ENCODE data around the gene RPL12. TPM values are rescaled to one million over a fixed set of nuclear protein-coding genes. Genes with fewer than 3 reads are reported as not detected.

The RPL12 gene
- total RNA-seq, 4 donors from 2014 or later = 1,054 to 2,042 (median 1,540) TPM

DNA sequence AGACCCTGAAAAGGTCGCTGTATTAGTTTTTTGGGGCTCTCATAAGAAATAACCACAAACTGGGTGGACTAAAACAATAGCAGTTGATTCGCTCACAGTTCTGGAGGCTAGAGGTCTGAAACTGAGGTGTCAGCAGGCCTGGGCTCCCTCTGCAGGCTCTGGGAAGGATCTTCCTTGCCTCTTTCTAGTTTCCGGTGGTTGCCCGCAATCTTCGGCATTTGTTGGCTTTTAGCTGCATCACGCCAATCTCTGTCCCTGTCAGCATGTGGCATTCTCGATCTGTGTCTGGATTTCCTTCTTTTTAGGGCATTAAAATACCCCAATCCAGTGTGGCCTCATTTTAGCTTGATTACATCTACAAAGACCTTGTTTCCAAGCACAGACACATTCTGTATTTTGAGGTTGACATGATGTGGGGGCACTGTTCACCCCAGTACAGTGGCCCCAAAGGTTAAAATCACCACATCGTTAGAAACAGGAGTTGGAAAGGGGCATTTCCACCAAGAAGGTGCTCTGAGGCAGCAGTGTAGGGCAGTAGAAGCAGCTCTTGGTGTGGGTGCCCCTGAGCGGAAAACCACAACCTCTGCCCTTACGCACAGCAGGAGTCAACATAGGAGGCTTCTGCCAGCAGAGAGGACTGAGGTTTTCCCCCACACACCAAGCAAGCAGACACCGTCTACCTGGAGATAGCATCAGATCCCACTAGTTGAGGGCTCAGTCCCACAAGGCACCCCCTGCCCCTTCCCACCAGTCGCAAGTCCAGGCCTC lies 13.5 kb downstream of the RPL12 start:
- TF ChIP-seq EP300 (IDR thresholded peaks at IDR 0.05; ENCODE audit: low read depth) (no peak), POLR2A (IDR thresholded peaks at IDR 0.05) (no peak), POLR2AphosphoS5 (IDR thresholded peaks at IDR 0.05) (no peak)
- TF ChIP-seq, protein P1, sequence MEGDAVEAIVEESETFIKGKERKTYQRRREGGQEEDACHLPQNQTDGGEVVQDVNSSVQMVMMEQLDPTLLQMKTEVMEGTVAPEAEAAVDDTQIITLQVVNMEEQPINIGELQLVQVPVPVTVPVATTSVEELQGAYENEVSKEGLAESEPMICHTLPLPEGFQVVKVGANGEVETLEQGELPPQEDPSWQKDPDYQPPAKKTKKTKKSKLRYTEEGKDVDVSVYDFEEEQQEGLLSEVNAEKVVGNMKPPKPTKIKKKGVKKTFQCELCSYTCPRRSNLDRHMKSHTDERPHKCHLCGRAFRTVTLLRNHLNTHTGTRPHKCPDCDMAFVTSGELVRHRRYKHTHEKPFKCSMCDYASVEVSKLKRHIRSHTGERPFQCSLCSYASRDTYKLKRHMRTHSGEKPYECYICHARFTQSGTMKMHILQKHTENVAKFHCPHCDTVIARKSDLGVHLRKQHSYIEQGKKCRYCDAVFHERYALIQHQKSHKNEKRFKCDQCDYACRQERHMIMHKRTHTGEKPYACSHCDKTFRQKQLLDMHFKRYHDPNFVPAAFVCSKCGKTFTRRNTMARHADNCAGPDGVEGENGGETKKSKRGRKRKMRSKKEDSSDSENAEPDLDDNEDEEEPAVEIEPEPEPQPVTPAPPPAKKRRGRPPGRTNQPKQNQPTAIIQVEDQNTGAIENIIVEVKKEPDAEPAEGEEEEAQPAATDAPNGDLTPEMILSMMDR (IDR thresholded peaks at IDR 0.05) = no peak
- Histone ChIP-seq H3K4me3 (no peak overlapping the region), H3K9me3 (no peaks in the 10 kb centered on the region), H3K4me1 (no peaks in the 10 kb centered on the region), H3K27me3 (no peaks in the 10 kb centered on the region), H3K27ac (no peak overlapping the region), H3K36me3 (peaks cover 0 to 52% (median 20%) of the 10 kb centered on the region in 4 donors)
- WGBS, 2 donors (ENCODE audit: low coverage in 1 of 2) = 87 to 100% methylated on average over 1 to 12 of the region's 12 CpGs
- no peak for DNase-seq
- in situ Hi-C loops (cut with MboI; ENCODE audit: low pct_ligation_motif_present in 1 of 4, low pct_unique_long_range_greater_than_20kb in 1 of 4, low sequenced_read_pairs in 3 of 4) = no loop called here
- intact Hi-C loops (cut with DNase I; ENCODE audit: low total_unique reads) = no loop called here

GRCh38 chr9:127430415-127430814 lies 20.8 kb downstream of the RPL12 start:
- WGBS, 2 donors (ENCODE audit: low coverage in 1 of 2) = 93 to 96% methylated on average over 8 of the region's 8 CpGs
- Histone ChIP-seq H3K4me3 (no peak overlapping the region), H3K36me3 (peaks cover 0 to 43% (median 19%) of the 10 kb centered on the region in 4 donors), H3K27me3 (no peaks in the 10 kb centered on the region), H3K4me1 (peaks cover 4 to 7% (median 4%) of the 10 kb centered on the region in 4 donors), H3K9me3 (no peaks in the 10 kb centered on the region), H3K27ac (no peak overlapping the region)
- DNase-seq = no peak
- intact Hi-C loops (cut with DNase I; ENCODE audit: low total_unique reads) = no loop called here
- in situ Hi-C loops (cut with MboI; ENCODE audit: low pct_ligation_motif_present in 1 of 4, low pct_unique_long_range_greater_than_20kb in 1 of 4, low sequenced_read_pairs in 3 of 4) = no loop called here
- TF ChIP-seq, protein P1 (IDR thresholded peaks at IDR 0.05) = no peak

DNA sequence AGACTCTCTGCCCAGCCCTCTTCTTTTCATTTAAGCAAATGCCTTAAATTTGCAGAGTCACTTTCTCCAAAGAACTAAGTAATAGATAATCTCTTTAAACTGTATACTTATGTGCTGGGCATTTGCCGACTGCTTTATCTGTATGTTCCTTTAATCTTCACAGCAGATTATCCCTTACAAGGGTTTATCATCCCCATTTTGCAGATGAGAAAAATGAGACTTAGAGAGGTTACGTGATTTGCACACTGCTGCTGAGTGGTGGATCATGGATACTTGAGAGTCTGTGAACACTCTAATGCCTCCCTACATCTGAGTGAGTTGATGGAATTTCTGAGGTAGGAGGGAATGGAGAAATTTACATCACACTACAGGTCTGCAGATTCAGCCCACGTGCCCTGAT lies 22.9 kb downstream of the RPL12 start:
- H3K27ac ChIP-seq = no peak overlapping the region
- in situ Hi-C loops (cut with MboI; ENCODE audit: low pct_ligation_motif_present in 1 of 4, low pct_unique_long_range_greater_than_20kb in 1 of 4, low sequenced_read_pairs in 3 of 4) = no loop called here
- H3K4me3 ChIP-seq = no peak overlapping the region
- H3K4me1 ChIP-seq = peaks cover 9 to 16% (median 14%) of the 10 kb centered on the region in 4 donors
- 93 to 100% methylated on average over 2 to 3 of the region's 3 CpGs for WGBS, 2 donors (ENCODE audit: low coverage in 1 of 2)
- intact Hi-C loops (cut with DNase I; ENCODE audit: low total_unique reads) = no loop called here
- H3K9me3 ChIP-seq = no peaks in the 10 kb centered on the region
- TF ChIP-seq, protein P1 (IDR thresholded peaks at IDR 0.05) = no peak
- TF ChIP-seq POLR2AphosphoS5 (IDR thresholded peaks at IDR 0.05) (no peak), POLR2A (IDR thresholded peaks at IDR 0.05) (no peak), EP300 (IDR thresholded peaks at IDR 0.05; ENCODE audit: low read depth) (no peak)
- H3K36me3 ChIP-seq = peaks cover 0 to 28% (median 10%) of the 10 kb centered on the region in 4 donors
- no peaks in the 10 kb centered on the region for H3K27me3 ChIP-seq
- DNase-seq = no peak

DNA sequence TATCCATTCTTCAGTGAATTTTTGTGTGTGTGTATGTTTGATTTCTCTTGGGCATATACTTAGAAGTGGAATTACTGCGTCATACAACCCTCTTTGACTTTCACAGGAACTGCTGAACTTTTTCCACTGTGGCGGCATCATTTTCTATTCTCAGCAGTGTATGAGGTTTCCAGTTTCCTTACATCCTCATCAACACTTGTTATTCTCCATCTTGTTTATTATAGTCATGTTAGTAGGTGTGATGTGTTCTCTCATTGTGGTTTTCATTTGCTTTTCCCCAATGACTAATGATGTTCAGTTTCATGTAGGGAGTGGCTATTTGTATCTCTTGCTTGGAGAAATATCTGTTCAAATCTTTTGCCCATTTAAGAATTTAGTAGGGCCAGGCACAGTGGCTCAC lies 24.4 kb downstream of the RPL12 start:
- H3K27me3 ChIP-seq = no peaks in the 10 kb centered on the region
- TF ChIP-seq, protein P1 (IDR thresholded peaks at IDR 0.05) = no peak
- no peak for TF ChIP-seq POLR2AphosphoS5 (IDR thresholded peaks at IDR 0.05)
- no peak for TF ChIP-seq EP300 (IDR thresholded peaks at IDR 0.05; ENCODE audit: low read depth)
- no peak for TF ChIP-seq POLR2A (IDR thresholded peaks at IDR 0.05)
- peaks cover 0 to 24% (median 9%) of the 10 kb centered on the region in 4 donors for H3K36me3 ChIP-seq
- no peaks in the 10 kb centered on the region for H3K9me3 ChIP-seq
- H3K27ac ChIP-seq = no peak overlapping the region
- no peak overlapping the region for H3K4me3 ChIP-seq
- in situ Hi-C loops (cut with MboI; ENCODE audit: low pct_ligation_motif_present in 1 of 4, low pct_unique_long_range_greater_than_20kb in 1 of 4, low sequenced_read_pairs in 3 of 4) = no loop called here
- intact Hi-C loops (cut with DNase I; ENCODE audit: low total_unique reads) = no loop called here
- 84 to 90% methylated on average over 2 of the region's 2 CpGs for WGBS, 2 donors (ENCODE audit: low coverage in 1 of 2)
- H3K4me1 ChIP-seq = peaks cover 23 to 32% (median 28%) of the 10 kb centered on the region in 4 donors
- no peak for DNase-seq
